Adrenal gland (tissue), 12 donors: ENCODE results near the gene EIF4EBP3. TPM values are rescaled to one million over a fixed set of nuclear protein-coding genes. Genes with fewer than 3 reads are reported as not detected.
A peak's percentile ranks its signal among the peaks of the same experiment; 100 is the strongest.

Source experiments
- DNase-seq, 7 donors: peaks; one replicate each; pipeline ENCODE4 v3.0.0-alpha.2; 2019 to 2020
- H3K27ac ChIP-seq, 5 donors: fragments of 200-600 bp; sonication (generic) in 4 of 5; 1 replicate in 3 of 5; 2 replicates in 2 of 5; pipeline versions ENCODE4 v1.5.1 to v1.8.0; 2016 to 2020; ENCODE audit warnings: mild to moderate bottlenecking in 1 of 5
- H3K27me3 ChIP-seq: fragments of 200-600 bp; 2 replicates; pipeline ENCODE4 v1.8.0; 2021
- H3K36me3 ChIP-seq, 2 donors: fragments of 200-600 bp; replicated peaks in 1 of 2; 1 replicate in 1 of 2; 2 replicates in 1 of 2; pipeline versions ENCODE4 v1.5.1 to v1.8.0; 2018 to 2022
- H3K4me1 ChIP-seq, 2 donors: fragments of 200-600 bp; replicated peaks in 1 of 2; 1 replicate in 1 of 2; 2 replicates in 1 of 2; pipeline versions ENCODE4 v1.5.1 to v1.8.0; 2018 to 2021
- H3K4me3 ChIP-seq, 4 donors: fragments of 200-600 bp; sonication (generic) in 3 of 4; one replicate each; pipeline ENCODE4 v1.5.1; 2016 to 2018
- H3K9me3 ChIP-seq, 3 donors: fragments of 200-600 bp; sonication (generic) in 1 of 3; replicated peaks in 1 of 3; 1 replicate in 2 of 3; 2 replicates in 1 of 3; pipeline versions ENCODE4 v1.5.1 to v1.8.0; 2016 to 2021
- POLR2A ChIP-seq, 2 donors: fragments of 450-650 bp; IDR thresholded peaks; one replicate each; pipeline ENCODE4 v1.6.1; 2017; ENCODE audit warnings: antibody characterized with exemption in 2 of 2, mild to moderate bottlenecking in 2 of 2, moderate library complexity in 1 of 2
- WGBS, 4 donors: extraction: QIAGEN DNeasy Blood & Tissue Kit in 2 of 4; methylation state at CpG; one replicate each; pipeline versions ENCODE4 v1.1.5 to v1.1.7; 2013 to 2017; 5-methylcytosine and 5-hydroxymethylcytosine counted together
- intact Hi-C, 2 donors: fragments of 100-400 bp; cut with DNase I; formaldehyde crosslinking; loops; one replicate each; pipeline versions ENCODE4 v1.14.1 to v1.15.0; 2022 to 2023
- polyA plus RNA-seq, 3 donors: library from polyadenylated mRNA; stranded (reverse); fragments of 200-250 nt in 2 of 3; fragments of 350-450 nt in 1 of 3; fragmentation: Illumina TruSeq in 1 of 3; extraction: RNeasy Lipid Tissue Mini Kit (QIAGEN cat#74804) in 1 of 3; gene quantifications; one replicate each; pipeline ENCODE4 v1.2.3, GENCODE V29; 2013 to 2014
- total RNA-seq, 9 donors: library from RNA; depleted of rRNA in 4 of 9; stranded (reverse); fragments of >200 nt in 4 of 9; fragments of 120-200 nt in 1 of 9; fragmentation: NEBNext Ultra II Directional in 1 of 9; extraction: Animal tissue kit (Norgen Biotek cat#: 25700) in 1 of 9; gene quantifications; one replicate each; pipeline versions ENCODE4 v1.1.0 to v1.2.4, GENCODE V29; 2013 to 2023
- TF ChIP-seq, protein P1 (sequence below), 6 experiments: fragments of 450-650 bp in 4 of 6; fragments of 200-600 bp in 2 of 6; sonication (generic) in 1 of 6; IDR thresholded peaks; 1 replicate in 5 of 6; 2 replicates in 1 of 6; pipeline versions ENCODE4 v1.5.1 to v1.8.0; 2016 to 2021; ENCODE audit warnings: antibody characterized with exemption in 6 of 6, mild to moderate bottlenecking in 2 of 6, moderate library complexity in 1 of 6
- donor health status: healthy with polysubstance abuse.
- donor health status: Bipolar disorder and iron deficiency.
- donor health status: DM: yes; HTN: yes; CAD: no.
- donor health status: DM: no; HTN: no; CAD: no.
- donor health status: DM: no; HTN: no; CAD: no.
- donor health status: DM: yes; HTN: yes; CAD: no.

Gene EIF4EBP3
- total and polyA plus RNA-seq, 12 donors: 5.9 to 158 (median 40.7) TPM

DNA sequence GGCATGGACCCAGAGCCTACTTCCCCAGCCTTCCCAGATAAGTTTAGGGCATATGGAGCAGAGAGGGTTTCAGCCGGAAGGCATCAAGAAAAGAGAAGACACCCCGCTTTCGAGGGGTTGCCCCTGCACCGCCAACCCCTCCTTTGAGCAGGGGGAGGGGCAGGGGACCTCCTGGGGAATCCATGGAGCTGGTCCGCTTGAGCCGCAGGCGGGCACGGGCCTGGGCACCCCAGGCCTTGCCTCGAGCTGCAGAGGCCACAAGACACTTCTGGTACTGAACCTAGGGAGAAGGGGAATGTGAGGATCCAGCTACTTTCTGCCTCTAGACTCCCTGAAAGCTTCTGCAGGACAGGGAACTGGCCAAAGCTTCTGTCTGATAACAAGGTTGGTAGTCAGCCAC, 11.1 kb downstream of the EIF4EBP3 start:
- Histone ChIP-seq H3K9me3 (no peaks in the 10 kb centered on the region), H3K36me3 (peaks cover 0 to 9% of the 10 kb centered on the region in 2 donors), H3K27ac (peak overlapping the region in 2 of 5 donors; percentile 93 to 94), H3K27me3 (no peaks in the 10 kb centered on the region), H3K4me1 (peaks cover 39 to 57% of the 10 kb centered on the region in 2 donors), H3K4me3 (no peak overlapping the region)
- TF ChIP-seq POLR2A (IDR thresholded peaks at IDR 0.05): no peak
- TF ChIP-seq, protein P1, sequence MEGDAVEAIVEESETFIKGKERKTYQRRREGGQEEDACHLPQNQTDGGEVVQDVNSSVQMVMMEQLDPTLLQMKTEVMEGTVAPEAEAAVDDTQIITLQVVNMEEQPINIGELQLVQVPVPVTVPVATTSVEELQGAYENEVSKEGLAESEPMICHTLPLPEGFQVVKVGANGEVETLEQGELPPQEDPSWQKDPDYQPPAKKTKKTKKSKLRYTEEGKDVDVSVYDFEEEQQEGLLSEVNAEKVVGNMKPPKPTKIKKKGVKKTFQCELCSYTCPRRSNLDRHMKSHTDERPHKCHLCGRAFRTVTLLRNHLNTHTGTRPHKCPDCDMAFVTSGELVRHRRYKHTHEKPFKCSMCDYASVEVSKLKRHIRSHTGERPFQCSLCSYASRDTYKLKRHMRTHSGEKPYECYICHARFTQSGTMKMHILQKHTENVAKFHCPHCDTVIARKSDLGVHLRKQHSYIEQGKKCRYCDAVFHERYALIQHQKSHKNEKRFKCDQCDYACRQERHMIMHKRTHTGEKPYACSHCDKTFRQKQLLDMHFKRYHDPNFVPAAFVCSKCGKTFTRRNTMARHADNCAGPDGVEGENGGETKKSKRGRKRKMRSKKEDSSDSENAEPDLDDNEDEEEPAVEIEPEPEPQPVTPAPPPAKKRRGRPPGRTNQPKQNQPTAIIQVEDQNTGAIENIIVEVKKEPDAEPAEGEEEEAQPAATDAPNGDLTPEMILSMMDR (IDR thresholded peaks at IDR 0.05): no peak
- WGBS, 4 donors: 92 to 97% (median 96%) methylated on average over 5 to 9 of the region's 9 CpGs
- intact Hi-C loops: loop anchor here in 1 of 2 donors (5.0 kb wide), 1 partner anchor 79 kb away; the partner anchor contains the start of gene TMCO6
- DNase-seq: no peak

DNA sequence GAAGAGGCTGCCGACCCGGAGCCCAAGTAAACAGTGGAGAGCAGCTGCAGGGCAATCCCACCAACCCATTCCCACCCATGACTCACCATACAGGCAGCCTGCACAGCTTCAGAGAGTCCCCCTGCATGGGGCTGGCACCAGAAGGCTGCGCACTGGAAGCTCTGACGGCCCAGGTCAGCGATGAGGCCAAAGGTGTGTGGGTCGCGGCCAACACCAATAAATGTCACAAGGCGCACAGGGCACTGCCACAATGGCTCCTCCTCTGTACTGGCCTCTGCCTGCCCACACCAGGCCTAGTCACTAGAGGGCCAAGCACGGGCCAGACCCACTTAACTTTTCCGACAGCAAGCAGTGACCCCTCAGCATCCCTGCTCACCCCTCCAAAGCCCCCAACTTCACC, 12.8 kb downstream of the EIF4EBP3 start:
- intact Hi-C loops: no loop called here
- Histone ChIP-seq H3K36me3 (peaks cover 0 to 9% of the 10 kb centered on the region in 2 donors), H3K27ac (no peak overlapping the region), H3K4me3 (no peak overlapping the region), H3K4me1 (peaks cover 37 to 46% of the 10 kb centered on the region in 2 donors), H3K9me3 (no peaks in the 10 kb centered on the region), H3K27me3 (no peaks in the 10 kb centered on the region)
- WGBS, 4 donors: 91 to 100% (median 94%) methylated on average over 2 to 10 of the region's 10 CpGs
- peak in 1 of 7 donors; percentile 53 for DNase-seq
- TF ChIP-seq, protein P1 (IDR thresholded peaks at IDR 0.05): no peak
- no peak for TF ChIP-seq POLR2A (IDR thresholded peaks at IDR 0.05)

DNA sequence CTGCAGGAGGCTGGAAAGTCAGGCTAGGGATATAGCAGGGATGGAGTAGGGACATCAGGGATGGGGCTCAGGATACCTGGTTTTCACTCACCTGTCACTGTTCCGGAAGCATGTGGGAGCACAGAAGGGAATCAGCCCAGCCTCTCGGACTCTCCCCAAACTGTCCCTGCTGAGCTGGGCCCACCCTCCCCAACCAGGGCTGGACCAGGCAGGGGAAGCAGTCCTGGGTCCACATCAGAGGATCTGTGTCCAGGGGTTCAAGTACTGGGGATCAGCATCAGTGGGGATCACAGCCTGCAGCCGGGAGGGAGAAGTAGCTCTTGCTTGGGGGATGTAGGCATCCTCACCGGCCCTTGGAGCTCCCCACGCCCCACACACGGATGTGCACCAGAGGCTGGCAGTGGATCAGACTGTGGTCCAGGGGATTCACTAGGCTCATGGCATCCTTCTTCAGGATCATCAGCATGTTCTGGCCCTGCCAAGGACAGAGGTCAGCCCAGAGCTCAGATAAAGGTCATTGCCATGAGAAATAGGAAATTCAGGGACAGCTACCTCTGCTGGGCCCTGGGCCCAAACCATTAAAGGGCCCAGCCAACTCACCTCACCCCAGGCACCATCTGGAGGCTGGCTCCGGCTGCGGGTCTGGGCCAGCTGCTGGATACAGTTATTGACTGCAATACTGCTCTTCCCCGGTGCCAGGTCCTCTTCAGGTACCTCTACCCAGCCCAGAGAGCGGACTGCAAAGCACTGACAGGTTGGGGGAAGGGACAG, 14.5 kb downstream of the EIF4EBP3 start:
- Histone ChIP-seq H3K4me3 (no peak overlapping the region), H3K27me3 (no peaks in the 10 kb centered on the region), H3K9me3 (no peaks in the 10 kb centered on the region), H3K36me3 (peaks cover 0 to 17% of the 10 kb centered on the region in 2 donors), H3K4me1 (peaks cover 29 to 47% of the 10 kb centered on the region in 2 donors), H3K27ac (peak overlapping the region in 3 of 5 donors; percentile 28 to 74 (median 34))
- intact Hi-C loops: no loop called here
- 73 to 95% (median 86%) methylated on average over 4 to 10 of the region's 10 CpGs for WGBS, 4 donors
- TF ChIP-seq, protein P1 (IDR thresholded peaks at IDR 0.05): no peak
- TF ChIP-seq POLR2A (IDR thresholded peaks at IDR 0.05): no peak
- DNase-seq: peak in 1 of 7 donors; percentile 50

DNA sequence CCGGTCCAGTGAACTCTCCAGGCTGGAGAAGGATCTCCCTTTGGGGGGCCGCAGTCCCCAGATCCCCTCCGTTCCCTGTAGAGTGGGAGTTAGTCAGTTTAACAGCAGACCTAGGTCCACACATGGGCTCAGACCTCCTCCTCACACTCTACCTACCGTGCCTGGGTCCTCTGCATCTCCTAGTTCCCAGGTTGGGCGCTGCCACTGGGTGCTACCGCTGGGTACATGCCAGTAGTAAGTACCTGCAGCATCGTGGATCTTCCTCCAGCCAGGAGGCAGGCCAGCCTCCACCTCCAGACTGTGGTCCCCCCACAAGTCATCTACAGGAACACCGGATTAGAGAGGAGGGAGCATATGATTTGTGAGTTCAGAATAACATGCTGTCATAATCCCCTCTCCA, 16.1 kb downstream of the EIF4EBP3 start:
- peak in 1 of 7 donors; percentile 68 for DNase-seq
- 55 to 67% (median 63%) methylated on average over 6 to 8 of the region's 8 CpGs for WGBS, 4 donors
- peaks cover 29 to 48% of the 10 kb centered on the region in 2 donors for H3K4me1 ChIP-seq
- H3K9me3 ChIP-seq: no peaks in the 10 kb centered on the region
- no peaks in the 10 kb centered on the region for H3K27me3 ChIP-seq
- peaks cover 0 to 34% of the 10 kb centered on the region in 2 donors for H3K36me3 ChIP-seq
- H3K4me3 ChIP-seq: peak overlapping the region in 3 of 4 donors; percentile 9 to 55 (median 49)
- TF ChIP-seq POLR2A (IDR thresholded peaks at IDR 0.05): no peak
- TF ChIP-seq, protein P1 (IDR thresholded peaks at IDR 0.05): no peak
- H3K27ac ChIP-seq: peak overlapping the region; percentile 50 to 96 (median 86)
- intact Hi-C loops: no loop called here
